ENCODE data around the gene GRWD1.

GRWD1 gene

DNA sequence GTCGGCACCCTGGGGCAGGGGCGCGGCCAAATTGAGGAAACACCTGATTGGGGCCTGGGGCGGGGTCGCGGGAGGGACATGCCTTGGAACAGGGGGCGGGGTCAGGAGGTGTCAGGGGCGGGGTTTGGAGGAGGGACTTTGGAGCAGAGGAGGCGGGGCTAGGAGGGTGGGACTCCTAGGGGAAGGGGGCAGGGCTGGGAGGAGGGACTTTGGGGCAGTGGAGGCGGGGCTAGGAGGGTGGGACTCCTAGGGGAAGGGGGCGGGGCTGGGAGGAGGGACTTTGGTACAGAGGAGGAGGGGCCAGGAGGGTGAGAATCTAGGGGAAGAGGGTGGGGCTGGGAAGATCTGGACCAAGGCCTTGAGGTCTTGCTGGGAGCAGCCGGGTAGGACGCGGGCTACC is 30.4 kb upstream of the GRWD1 start:
- H3K27me3 ChIP-seq (ENCODE audit: low read length): no peaks in the 10 kb centered on the region
- no peaks in the 10 kb centered on the region for H3K79me2 ChIP-seq (ENCODE audit: insufficient read depth, low read length)
- TF ChIP-seq, protein P1, sequence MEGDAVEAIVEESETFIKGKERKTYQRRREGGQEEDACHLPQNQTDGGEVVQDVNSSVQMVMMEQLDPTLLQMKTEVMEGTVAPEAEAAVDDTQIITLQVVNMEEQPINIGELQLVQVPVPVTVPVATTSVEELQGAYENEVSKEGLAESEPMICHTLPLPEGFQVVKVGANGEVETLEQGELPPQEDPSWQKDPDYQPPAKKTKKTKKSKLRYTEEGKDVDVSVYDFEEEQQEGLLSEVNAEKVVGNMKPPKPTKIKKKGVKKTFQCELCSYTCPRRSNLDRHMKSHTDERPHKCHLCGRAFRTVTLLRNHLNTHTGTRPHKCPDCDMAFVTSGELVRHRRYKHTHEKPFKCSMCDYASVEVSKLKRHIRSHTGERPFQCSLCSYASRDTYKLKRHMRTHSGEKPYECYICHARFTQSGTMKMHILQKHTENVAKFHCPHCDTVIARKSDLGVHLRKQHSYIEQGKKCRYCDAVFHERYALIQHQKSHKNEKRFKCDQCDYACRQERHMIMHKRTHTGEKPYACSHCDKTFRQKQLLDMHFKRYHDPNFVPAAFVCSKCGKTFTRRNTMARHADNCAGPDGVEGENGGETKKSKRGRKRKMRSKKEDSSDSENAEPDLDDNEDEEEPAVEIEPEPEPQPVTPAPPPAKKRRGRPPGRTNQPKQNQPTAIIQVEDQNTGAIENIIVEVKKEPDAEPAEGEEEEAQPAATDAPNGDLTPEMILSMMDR (IDR thresholded peaks at IDR 0.05; ENCODE audit: insufficient read depth, low read length, poor library complexity, severe bottlenecking): no peak
- no peak for TF ChIP-seq EZH2phosphoT487 (conservative IDR thresholded peaks at IDR 0.05; ENCODE audit: low read length)
- no peak overlapping the region for H3K4me2 ChIP-seq (ENCODE audit: low read depth, low read length, poor library complexity, severe bottlenecking)
- H3K9me2 ChIP-seq (replicated peaks; ENCODE audit: insufficient read depth, low read length): no peaks in the 10 kb centered on the region
- H3K9ac ChIP-seq (ENCODE audit: low read length): no peak overlapping the region
- H2AFZ ChIP-seq (ENCODE audit: low read depth, low read length, severe bottlenecking): no peak overlapping the region
- no peaks in the 10 kb centered on the region for H3K36me3 ChIP-seq (ENCODE audit: low read length)
- no peak overlapping the region for H3K4me3 ChIP-seq (ENCODE audit: insufficient read depth, low read length, poor library complexity, severe bottlenecking)
- no peak overlapping the region for H3K27ac ChIP-seq (ENCODE audit: low read depth, low read length)
- no peaks in the 10 kb centered on the region for H3K9me3 ChIP-seq (ENCODE audit: insufficient read depth, low read length)
- H4K20me1 ChIP-seq (ENCODE audit: low read depth, low read length): no peaks in the 10 kb centered on the region
- no peaks in the 10 kb centered on the region for H3F3A ChIP-seq (ENCODE audit: insufficient read depth)

DNA sequence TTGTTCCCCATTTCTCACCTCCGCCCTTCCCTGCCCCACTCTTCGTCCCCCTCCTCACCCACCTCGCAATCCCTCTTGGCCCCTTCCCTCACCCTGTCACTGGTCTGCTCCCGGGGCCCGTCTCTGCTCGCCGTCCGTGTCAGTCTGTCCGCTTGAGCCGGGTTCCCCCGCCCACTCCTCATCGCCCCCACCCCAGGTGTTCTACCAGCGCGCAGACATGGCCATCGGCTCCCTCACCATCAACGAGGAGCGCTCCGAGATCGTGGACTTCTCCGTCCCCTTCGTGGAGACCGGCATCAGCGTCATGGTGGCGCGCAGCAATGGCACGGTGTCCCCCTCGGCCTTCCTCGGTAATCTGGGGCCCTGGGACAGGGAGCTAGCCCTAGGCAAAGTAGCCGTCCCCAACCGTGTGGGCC is 30.0 kb upstream of the GRWD1 start:
- Histone ChIP-seq H3K4me2 (ENCODE audit: low read depth, low read length, poor library complexity, severe bottlenecking) (no peak overlapping the region), H3K9me3 (ENCODE audit: insufficient read depth, low read length) (no peaks in the 10 kb centered on the region), H3K4me3 (ENCODE audit: insufficient read depth, low read length, poor library complexity, severe bottlenecking) (no peak overlapping the region), H4K20me1 (ENCODE audit: low read depth, low read length) (no peaks in the 10 kb centered on the region), H3K9me2 (replicated peaks; ENCODE audit: insufficient read depth, low read length) (no peaks in the 10 kb centered on the region), H2AFZ (ENCODE audit: low read depth, low read length, severe bottlenecking) (no peak overlapping the region), H3K79me2 (ENCODE audit: insufficient read depth, low read length) (no peaks in the 10 kb centered on the region), H3K9ac (ENCODE audit: low read length) (no peak overlapping the region), H3K36me3 (ENCODE audit: low read length) (no peaks in the 10 kb centered on the region), H3K27ac (ENCODE audit: low read depth, low read length) (no peak overlapping the region), H3F3A (ENCODE audit: insufficient read depth) (no peaks in the 10 kb centered on the region), H3K27me3 (ENCODE audit: low read length) (no peaks in the 10 kb centered on the region)
- TF ChIP-seq EZH2phosphoT487 (conservative IDR thresholded peaks at IDR 0.05; ENCODE audit: low read length): no peak
- TF ChIP-seq, protein P1 (IDR thresholded peaks at IDR 0.05; ENCODE audit: insufficient read depth, low read length, poor library complexity, severe bottlenecking): no peak

DNA sequence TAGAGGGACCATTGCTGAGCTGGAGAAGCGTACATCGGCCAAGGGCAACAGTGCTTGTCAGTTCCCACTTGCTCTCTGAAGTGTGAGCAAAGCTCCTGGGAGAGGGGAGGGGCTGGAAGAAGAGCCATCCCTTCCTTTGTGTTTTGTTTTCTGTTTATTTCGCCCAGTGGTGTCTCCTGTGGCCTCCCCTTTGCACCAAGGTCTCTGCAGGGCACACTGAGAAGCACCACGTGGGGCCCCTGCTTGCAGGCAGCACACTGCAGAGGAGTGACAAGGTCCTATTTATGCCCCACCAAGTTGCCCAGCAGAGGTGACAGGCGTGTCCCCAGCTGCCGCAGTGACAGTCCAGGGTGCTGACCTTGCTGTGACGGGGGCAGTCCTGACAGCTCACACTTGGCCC is 28.4 kb upstream of the GRWD1 start:
- no peak overlapping the region for H2AFZ ChIP-seq (ENCODE audit: low read depth, low read length, severe bottlenecking)
- no peaks in the 10 kb centered on the region for H3K9me3 ChIP-seq (ENCODE audit: insufficient read depth, low read length)
- no peaks in the 10 kb centered on the region for H3K36me3 ChIP-seq (ENCODE audit: low read length)
- H3K9ac ChIP-seq (ENCODE audit: low read length): no peak overlapping the region
- TF ChIP-seq EZH2phosphoT487 (conservative IDR thresholded peaks at IDR 0.05; ENCODE audit: low read length): no peak
- TF ChIP-seq, protein P1 (IDR thresholded peaks at IDR 0.05; ENCODE audit: insufficient read depth, low read length, poor library complexity, severe bottlenecking): no peak
- H3F3A ChIP-seq (ENCODE audit: insufficient read depth): no peaks in the 10 kb centered on the region
- no peaks in the 10 kb centered on the region for H3K79me2 ChIP-seq (ENCODE audit: insufficient read depth, low read length)
- H3K27ac ChIP-seq (ENCODE audit: low read depth, low read length): no peak overlapping the region
- H3K27me3 ChIP-seq (ENCODE audit: low read length): no peaks in the 10 kb centered on the region
- no peaks in the 10 kb centered on the region for H4K20me1 ChIP-seq (ENCODE audit: low read depth, low read length)
- H3K4me3 ChIP-seq (ENCODE audit: insufficient read depth, low read length, poor library complexity, severe bottlenecking): no peak overlapping the region
- H3K4me2 ChIP-seq (ENCODE audit: low read depth, low read length, poor library complexity, severe bottlenecking): no peak overlapping the region
- H3K9me2 ChIP-seq (replicated peaks; ENCODE audit: insufficient read depth, low read length): no peaks in the 10 kb centered on the region

All from SU-DHL-6 (cell line).